ENCODE measurements around the gene HACL1.

HACL1 gene

GRCh38 chr3:15551902-15552301 is 49.5 kb downstream of the HACL1 start:
- Histone ChIP-seq H2BK120ac (ENCODE audit: low read depth, low read length) (no peak overlapping the region), H3K4me1 (ENCODE audit: control insufficient read depth, insufficient read depth, low read depth, low read length) (no peaks in the 10 kb centered on the region), H4K91ac (ENCODE audit: low read length) (no peak overlapping the region), H3K4me3 (ENCODE audit: insufficient read depth in 1 of 2, low read depth in 1 of 2, low read length in 2 of 2) (no peak overlapping the region), H4K8ac (ENCODE audit: low read length) (no peak overlapping the region), H2BK15ac (ENCODE audit: low read depth, poor library complexity, severe bottlenecking) (no peak overlapping the region), H2AK5ac (ENCODE audit: low read length, severe bottlenecking) (no peak overlapping the region), H2BK12ac (ENCODE audit: low read length in 2 of 2) (no peak overlapping the region), H3K4ac (ENCODE audit: low read depth in 1 of 2, low read length in 2 of 2) (no peak overlapping the region), H3K23ac (ENCODE audit: low read length in 2 of 2) (no peak overlapping the region), H3K79me1 (replicated peaks; ENCODE audit: low read length, poor library complexity, severe bottlenecking) (no peaks in the 10 kb centered on the region), H3K9ac (ENCODE audit: low read length) (no peak overlapping the region), H3K27me3 (ENCODE audit: control insufficient read depth in 1 of 2, insufficient read depth in 1 of 2, low read length in 2 of 2) (no peaks in the 10 kb centered on the region), H3K14ac (ENCODE audit: low read length in 2 of 2) (no peak overlapping the region), H2BK5ac (ENCODE audit: low read depth, low read length, poor library complexity, severe bottlenecking) (no peak overlapping the region), H3K4me2 (ENCODE audit: low read length, poor library complexity, severe bottlenecking) (no peak overlapping the region), H3K9me3 (ENCODE audit: control insufficient read depth, low read length) (no peaks in the 10 kb centered on the region), H2AFZ (ENCODE audit: low read depth, low read length) (no peak overlapping the region), H3K18ac (ENCODE audit: low read depth in 1 of 2, low read length in 2 of 2) (no peak overlapping the region), H3K27ac (ENCODE audit: low read length, poor library complexity, severe bottlenecking) (no peak overlapping the region), H3K36me3 (ENCODE audit: control insufficient read depth in 1 of 2, insufficient read depth in 2 of 2, low read depth in 1 of 2, low read length in 2 of 2) (peaks cover 29 to 40% of the 10 kb centered on the region in 2 experiments)
- DNase-seq: no peak
- 91% methylated on average over 1 of the region's 1 CpG for WGBS

- H3K27ac ChIP-seq (ENCODE audit: low read length, poor library complexity, severe bottlenecking): no peak overlapping the region
- H3K79me1 ChIP-seq (replicated peaks; ENCODE audit: low read length, poor library complexity, severe bottlenecking): no peaks in the 10 kb centered on the region
- no peak overlapping the region for H3K4ac ChIP-seq (ENCODE audit: low read depth in 1 of 2, low read length in 2 of 2)
- H3K14ac ChIP-seq (ENCODE audit: low read length in 2 of 2): no peak overlapping the region
- no peak overlapping the region for H3K4me3 ChIP-seq (ENCODE audit: insufficient read depth in 1 of 2, low read depth in 1 of 2, low read length in 2 of 2)
- H2BK15ac ChIP-seq (ENCODE audit: low read depth, poor library complexity, severe bottlenecking): no peak overlapping the region
- no peak overlapping the region for H4K8ac ChIP-seq (ENCODE audit: low read length)
- H3K4me1 ChIP-seq (ENCODE audit: control insufficient read depth, insufficient read depth, low read depth, low read length): no peaks in the 10 kb centered on the region
- no peak for DNase-seq
- no peaks in the 10 kb centered on the region for H3K9me3 ChIP-seq (ENCODE audit: control insufficient read depth, low read length)
- H2AFZ ChIP-seq (ENCODE audit: low read depth, low read length): no peak overlapping the region
- peaks cover 25% of the 10 kb centered on the region in 2 experiments for H3K36me3 ChIP-seq (ENCODE audit: control insufficient read depth in 1 of 2, insufficient read depth in 2 of 2, low read depth in 1 of 2, low read length in 2 of 2)
- H3K27me3 ChIP-seq (ENCODE audit: control insufficient read depth in 1 of 2, insufficient read depth in 1 of 2, low read length in 2 of 2): no peaks in the 10 kb centered on the region
- H2BK5ac ChIP-seq (ENCODE audit: low read depth, low read length, poor library complexity, severe bottlenecking): no peak overlapping the region
- H2AK5ac ChIP-seq (ENCODE audit: low read length, severe bottlenecking): no peak overlapping the region
- no peak overlapping the region for H3K9ac ChIP-seq (ENCODE audit: low read length)
- no peak overlapping the region for H2BK120ac ChIP-seq (ENCODE audit: low read depth, low read length)
- H3K23ac ChIP-seq (ENCODE audit: low read length in 2 of 2): no peak overlapping the region
- H3K4me2 ChIP-seq (ENCODE audit: low read length, poor library complexity, severe bottlenecking): no peak overlapping the region
- no peak overlapping the region for H2BK12ac ChIP-seq (ENCODE audit: low read length in 2 of 2)
- H3K18ac ChIP-seq (ENCODE audit: low read depth in 1 of 2, low read length in 2 of 2): no peak overlapping the region
- WGBS: 87% methylated on average over 6 of the region's 6 CpGs
- H4K91ac ChIP-seq (ENCODE audit: low read length): no peak overlapping the region
Measured at GRCh38 chr3:15549846-15550245, 51.5 kb downstream of the HACL1 start.

- no peak overlapping the region for H2AFZ ChIP-seq (ENCODE audit: low read depth, low read length)
- H3K36me3 ChIP-seq (ENCODE audit: control insufficient read depth in 1 of 2, insufficient read depth in 2 of 2, low read depth in 1 of 2, low read length in 2 of 2): no peaks in the 10 kb centered on the region
- no peak overlapping the region for H2BK120ac ChIP-seq (ENCODE audit: low read depth, low read length)
- H3K14ac ChIP-seq (ENCODE audit: low read length in 2 of 2): no peak overlapping the region
- no peak overlapping the region for H4K91ac ChIP-seq (ENCODE audit: low read length)
- H3K4me1 ChIP-seq (ENCODE audit: control insufficient read depth, insufficient read depth, low read depth, low read length): no peaks in the 10 kb centered on the region
- no peak overlapping the region for H2BK15ac ChIP-seq (ENCODE audit: low read depth, poor library complexity, severe bottlenecking)
- no peaks in the 10 kb centered on the region for H3K79me1 ChIP-seq (replicated peaks; ENCODE audit: low read length, poor library complexity, severe bottlenecking)
- H3K9me3 ChIP-seq (ENCODE audit: control insufficient read depth, low read length): no peaks in the 10 kb centered on the region
- H2BK5ac ChIP-seq (ENCODE audit: low read depth, low read length, poor library complexity, severe bottlenecking): no peak overlapping the region
- H3K18ac ChIP-seq (ENCODE audit: low read depth in 1 of 2, low read length in 2 of 2): no peak overlapping the region
- H3K4ac ChIP-seq (ENCODE audit: low read depth in 1 of 2, low read length in 2 of 2): no peak overlapping the region
- no peak overlapping the region for H4K8ac ChIP-seq (ENCODE audit: low read length)
- H3K27me3 ChIP-seq (ENCODE audit: control insufficient read depth in 1 of 2, insufficient read depth in 1 of 2, low read length in 2 of 2): no peaks in the 10 kb centered on the region
- no peak overlapping the region for H2BK12ac ChIP-seq (ENCODE audit: low read length in 2 of 2)
- no peak overlapping the region for H2AK5ac ChIP-seq (ENCODE audit: low read length, severe bottlenecking)
- no peak overlapping the region for H3K9ac ChIP-seq (ENCODE audit: low read length)
- H3K4me3 ChIP-seq (ENCODE audit: insufficient read depth in 1 of 2, low read depth in 1 of 2, low read length in 2 of 2): no peak overlapping the region
- no peak overlapping the region for H3K27ac ChIP-seq (ENCODE audit: low read length, poor library complexity, severe bottlenecking)
- DNase-seq: no peak
- WGBS: 79% methylated on average over 4 of the region's 5 CpGs
- H3K4me2 ChIP-seq (ENCODE audit: low read length, poor library complexity, severe bottlenecking): no peak overlapping the region
- no peak overlapping the region for H3K23ac ChIP-seq (ENCODE audit: low read length in 2 of 2)
Measured at GRCh38 chr3:15542614-15543013, 58.8 kb downstream of the HACL1 start.

GRCh38 chr3:15541371-15541770 is 60.0 kb downstream of the HACL1 start:
- no peak overlapping the region for H3K23ac ChIP-seq (ENCODE audit: low read length in 2 of 2)
- H2BK120ac ChIP-seq (ENCODE audit: low read depth, low read length): no peak overlapping the region
- H3K4me1 ChIP-seq (ENCODE audit: control insufficient read depth, insufficient read depth, low read depth, low read length): no peaks in the 10 kb centered on the region
- H2BK15ac ChIP-seq (ENCODE audit: low read depth, poor library complexity, severe bottlenecking): no peak overlapping the region
- no peak overlapping the region for H3K4me2 ChIP-seq (ENCODE audit: low read length, poor library complexity, severe bottlenecking)
- H3K36me3 ChIP-seq (ENCODE audit: control insufficient read depth in 1 of 2, insufficient read depth in 2 of 2, low read depth in 1 of 2, low read length in 2 of 2): no peaks in the 10 kb centered on the region
- no peak overlapping the region for H2AFZ ChIP-seq (ENCODE audit: low read depth, low read length)
- no peak overlapping the region for H2AK5ac ChIP-seq (ENCODE audit: low read length, severe bottlenecking)
- H2BK5ac ChIP-seq (ENCODE audit: low read depth, low read length, poor library complexity, severe bottlenecking): no peak overlapping the region
- H3K18ac ChIP-seq (ENCODE audit: low read depth in 1 of 2, low read length in 2 of 2): no peak overlapping the region
- H3K27me3 ChIP-seq (ENCODE audit: control insufficient read depth in 1 of 2, insufficient read depth in 1 of 2, low read length in 2 of 2): no peaks in the 10 kb centered on the region
- H2BK12ac ChIP-seq (ENCODE audit: low read length in 2 of 2): no peak overlapping the region
- H3K4ac ChIP-seq (ENCODE audit: low read depth in 1 of 2, low read length in 2 of 2): no peak overlapping the region
- no peaks in the 10 kb centered on the region for H3K9me3 ChIP-seq (ENCODE audit: control insufficient read depth, low read length)
- H3K27ac ChIP-seq (ENCODE audit: low read length, poor library complexity, severe bottlenecking): no peak overlapping the region
- no peak overlapping the region for H4K91ac ChIP-seq (ENCODE audit: low read length)
- no peaks in the 10 kb centered on the region for H3K79me1 ChIP-seq (replicated peaks; ENCODE audit: low read length, poor library complexity, severe bottlenecking)
- DNase-seq: no peak
- no peak overlapping the region for H4K8ac ChIP-seq (ENCODE audit: low read length)
- no peak overlapping the region for H3K9ac ChIP-seq (ENCODE audit: low read length)
- no peak overlapping the region for H3K4me3 ChIP-seq (ENCODE audit: insufficient read depth in 1 of 2, low read depth in 1 of 2, low read length in 2 of 2)
- 100% methylated on average over 3 of the region's 4 CpGs for WGBS
- no peak overlapping the region for H3K14ac ChIP-seq (ENCODE audit: low read length in 2 of 2)

Measured in mesenchymal stem cell (in vitro differentiated cells and primary cell).